DOHH2 (cell line): ENCODE results near the gene MRGPRF.

Source experiments
- H3F3A ChIP-seq: fragments of 200-600 bp; sonication (generic), shearing (Covaris generic); 2 replicates; pipeline ENCODE4 v1.6.0; 2016; ENCODE audit warnings: antibody characterized with exemption, mild to moderate bottlenecking; ENCODE audit not compliant: control insufficient read depth, insufficient read depth
- H3K27ac ChIP-seq: fragments of 200-600 bp; sonication (generic); 2 replicates; pipeline ENCODE4 v1.5.1; 2014; ENCODE audit warnings: low read depth, mild to moderate bottlenecking, low read length, moderate library complexity
- H3K27me3 ChIP-seq: fragments of 200-600 bp; sonication (generic); 2 replicates; pipeline ENCODE4 v1.6.1; 2014; ENCODE audit warnings: mild to moderate bottlenecking, low read length, mixed read lengths; ENCODE audit not compliant: control insufficient read depth
- H3K36me3 ChIP-seq: fragments of 200-600 bp; sonication (generic); 2 replicates; pipeline ENCODE4 v1.6.1; 2014; ENCODE audit warnings: mild to moderate bottlenecking, low read length, moderate library complexity, mixed read lengths; ENCODE audit not compliant: control insufficient read depth
- H3K4me1 ChIP-seq: fragments of 200-600 bp; sonication (generic); 2 replicates; pipeline ENCODE4 v1.6.1; 2014; ENCODE audit warnings: mild to moderate bottlenecking, low read length, mixed read lengths; ENCODE audit not compliant: control insufficient read depth
- H3K4me2 ChIP-seq: fragments of 200-600 bp; sonication (generic); 2 replicates; pipeline ENCODE4 v1.6.0; 2014; ENCODE audit warnings: mild to moderate bottlenecking, low read length, moderate library complexity
- H3K4me3 ChIP-seq: fragments of 200-600 bp; sonication (generic); 2 replicates; pipeline ENCODE4 v1.5.1; 2014; ENCODE audit warnings: mild to moderate bottlenecking, low read length, mixed read lengths
- H3K79me2 ChIP-seq: fragments of 200-600 bp; sonication (generic); 2 replicates; pipeline ENCODE4 v1.6.1; 2014; ENCODE audit warnings: mild to moderate bottlenecking, low read length, mixed read lengths; ENCODE audit not compliant: control insufficient read depth
- H3K9me2 ChIP-seq: fragments of 200-600 bp; sonication (generic); replicated peaks from 2 replicates; pipeline ENCODE4 v1.6.1; 2014; ENCODE audit warnings: mild to moderate bottlenecking, low read length, mixed read lengths; ENCODE audit not compliant: control insufficient read depth
- H3K9me3 ChIP-seq: fragments of 200-600 bp; sonication (generic); 2 replicates; pipeline ENCODE4 v1.6.1; 2014; ENCODE audit warnings: antibody characterized with exemption, low read length, mixed read lengths; ENCODE audit not compliant: control insufficient read depth, insufficient read depth
- H4K20me1 ChIP-seq: fragments of 200-600 bp; sonication (generic); 2 replicates; pipeline ENCODE4 v1.6.0; 2014; ENCODE audit warnings: low read depth, mild to moderate bottlenecking, antibody characterized with exemption, low read length, moderate library complexity; ENCODE audit not compliant: control insufficient read depth, insufficient read depth
- EZH2phosphoT487 ChIP-seq: fragments of 200-600 bp; sonication (generic); IDR thresholded peaks from 2 replicates; pipeline ENCODE4 v1.6.1; 2017; ENCODE audit warnings: borderline replicate concordance, mild to moderate bottlenecking, antibody characterized with exemption, low read length, moderate library complexity, mixed read lengths
- TF ChIP-seq, protein P1 (sequence below): fragments of 200-600 bp; sonication (generic); IDR thresholded peaks from one replicate; pipeline ENCODE4 v1.5.1; 2014; ENCODE audit warnings: antibody characterized with exemption, mild to moderate bottlenecking, low read depth, low read length; ENCODE audit not compliant: poor library complexity, severe bottlenecking

MRGPRF gene

DNA sequence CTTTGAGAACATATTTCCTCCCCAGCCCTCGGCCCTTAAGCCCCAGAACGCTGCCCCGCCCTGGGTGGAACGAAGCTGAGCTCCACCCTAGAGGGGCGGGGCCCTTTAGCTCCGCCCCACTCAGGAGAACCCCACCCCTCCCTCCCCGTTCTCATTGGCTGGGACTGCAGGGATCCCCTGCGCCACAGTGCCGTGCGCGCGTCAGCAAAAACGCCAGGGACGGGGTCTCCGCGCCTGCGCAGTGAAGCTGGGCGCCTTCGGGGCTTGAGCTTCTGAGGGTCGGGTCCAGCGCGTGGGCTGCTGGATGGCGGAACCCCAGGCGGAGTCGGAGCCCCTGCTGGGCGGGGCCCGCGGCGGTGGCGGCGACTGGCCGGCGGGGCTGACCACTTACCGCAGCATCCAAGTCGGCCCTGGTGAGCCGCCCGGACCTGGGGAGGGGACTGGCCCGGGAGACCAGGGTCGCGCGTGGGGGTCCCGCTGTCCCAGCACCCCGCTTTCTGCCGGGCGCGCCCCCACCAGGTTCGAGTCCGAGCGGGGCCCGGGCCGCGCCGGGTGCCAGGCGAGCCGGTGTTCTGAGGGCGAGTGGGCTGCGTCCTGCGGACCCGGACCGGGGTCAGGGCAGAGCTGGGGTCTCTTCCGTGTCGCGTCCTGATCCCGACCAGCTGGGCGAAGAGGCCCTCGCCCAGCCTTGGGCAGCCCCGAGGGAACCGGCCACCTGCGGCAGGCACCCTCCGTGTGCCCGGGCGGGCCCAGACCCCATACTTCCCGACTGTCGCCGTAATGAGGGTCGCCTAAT is 35.8 kb upstream of the MRGPRF start, which contains the start of gene TPCN2:
Gene TPCN2 (plus strand): TSS at position 239 of the 796 bp plus-strand sequence. CDS start 66 bp downstream, at position 305.
- Histone ChIP-seq H3K9me3 (no peaks in the 10 kb centered on the region), H3K36me3 (peaks cover 6% of the 10 kb centered on the region; the same call in 1 of the 2 replicates), H3K4me1 (peaks cover 62% of the 10 kb centered on the region), H4K20me1 (no peaks in the 10 kb centered on the region), H3K4me3 (peak within 1 kb of the TSS; percentile 73), H3K4me2 (peak within 1 kb of the TSS; percentile 83), H3F3A (peaks cover 5% of the 10 kb centered on the region; the same call in 1 of the 2 replicates), H3K79me2 (peaks cover 50% of the 10 kb centered on the region), H3K27me3 (no peaks in the 10 kb centered on the region), H3K9me2 (no peaks in the 10 kb centered on the region), H3K27ac (peak within 1 kb of the TSS; percentile 27)
- TF ChIP-seq EZH2phosphoT487, result no peak
- TF ChIP-seq, protein P1, sequence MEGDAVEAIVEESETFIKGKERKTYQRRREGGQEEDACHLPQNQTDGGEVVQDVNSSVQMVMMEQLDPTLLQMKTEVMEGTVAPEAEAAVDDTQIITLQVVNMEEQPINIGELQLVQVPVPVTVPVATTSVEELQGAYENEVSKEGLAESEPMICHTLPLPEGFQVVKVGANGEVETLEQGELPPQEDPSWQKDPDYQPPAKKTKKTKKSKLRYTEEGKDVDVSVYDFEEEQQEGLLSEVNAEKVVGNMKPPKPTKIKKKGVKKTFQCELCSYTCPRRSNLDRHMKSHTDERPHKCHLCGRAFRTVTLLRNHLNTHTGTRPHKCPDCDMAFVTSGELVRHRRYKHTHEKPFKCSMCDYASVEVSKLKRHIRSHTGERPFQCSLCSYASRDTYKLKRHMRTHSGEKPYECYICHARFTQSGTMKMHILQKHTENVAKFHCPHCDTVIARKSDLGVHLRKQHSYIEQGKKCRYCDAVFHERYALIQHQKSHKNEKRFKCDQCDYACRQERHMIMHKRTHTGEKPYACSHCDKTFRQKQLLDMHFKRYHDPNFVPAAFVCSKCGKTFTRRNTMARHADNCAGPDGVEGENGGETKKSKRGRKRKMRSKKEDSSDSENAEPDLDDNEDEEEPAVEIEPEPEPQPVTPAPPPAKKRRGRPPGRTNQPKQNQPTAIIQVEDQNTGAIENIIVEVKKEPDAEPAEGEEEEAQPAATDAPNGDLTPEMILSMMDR, result no peak

DNA sequence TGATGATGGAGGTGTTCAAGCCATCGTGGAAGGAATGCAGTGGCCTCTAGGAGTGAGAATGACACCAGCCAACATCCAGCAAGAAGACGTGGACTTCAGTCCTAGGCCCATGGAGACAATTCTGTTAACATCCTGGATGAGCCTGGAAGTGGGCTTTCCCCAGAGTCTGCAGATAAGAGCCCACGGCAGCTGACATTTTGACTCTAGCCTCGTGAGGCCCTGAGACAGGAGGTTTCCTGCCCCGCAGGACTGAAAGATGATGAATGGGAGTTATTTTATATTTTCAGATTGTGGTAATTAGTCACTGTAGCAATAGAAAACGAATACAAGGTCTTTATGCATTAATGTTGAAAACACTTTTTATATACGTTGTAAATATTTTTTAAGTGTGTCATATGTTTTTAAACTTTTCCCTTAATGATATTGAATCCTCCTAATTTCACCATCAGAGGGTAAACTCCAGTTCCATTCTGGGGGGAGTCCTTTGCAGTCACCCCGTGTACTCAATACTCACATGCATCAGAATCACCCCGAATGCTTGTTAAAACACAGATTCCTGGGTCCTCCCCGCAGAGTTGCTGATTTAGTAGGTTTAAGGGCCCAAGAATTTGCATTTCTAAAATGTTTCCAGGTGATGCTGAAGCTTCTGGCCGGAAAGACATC is 35.1 kb upstream of the MRGPRF start:
- H3K27me3 ChIP-seq, result no peaks in the 10 kb centered on the region
- TF ChIP-seq EZH2phosphoT487, result no peak
- H3K9me2 ChIP-seq, result no peaks in the 10 kb centered on the region
- H3K4me2 ChIP-seq, result peak overlapping the region; percentile 83
- peaks cover 5% of the 10 kb centered on the region; the same call in 1 of the 2 replicates for H3F3A ChIP-seq
- H3K36me3 ChIP-seq, result peaks cover 4% of the 10 kb centered on the region; the same call in 1 of the 2 replicates
- H3K9me3 ChIP-seq, result no peaks in the 10 kb centered on the region
- H3K4me3 ChIP-seq, result peak overlapping the region; percentile 57
- peaks cover 54% of the 10 kb centered on the region for H3K4me1 ChIP-seq
- H3K27ac ChIP-seq, result peak overlapping the region; percentile 13; the same call in 1 of the 2 replicates
- H4K20me1 ChIP-seq, result no peaks in the 10 kb centered on the region
- peaks cover 43% of the 10 kb centered on the region for H3K79me2 ChIP-seq

DNA sequence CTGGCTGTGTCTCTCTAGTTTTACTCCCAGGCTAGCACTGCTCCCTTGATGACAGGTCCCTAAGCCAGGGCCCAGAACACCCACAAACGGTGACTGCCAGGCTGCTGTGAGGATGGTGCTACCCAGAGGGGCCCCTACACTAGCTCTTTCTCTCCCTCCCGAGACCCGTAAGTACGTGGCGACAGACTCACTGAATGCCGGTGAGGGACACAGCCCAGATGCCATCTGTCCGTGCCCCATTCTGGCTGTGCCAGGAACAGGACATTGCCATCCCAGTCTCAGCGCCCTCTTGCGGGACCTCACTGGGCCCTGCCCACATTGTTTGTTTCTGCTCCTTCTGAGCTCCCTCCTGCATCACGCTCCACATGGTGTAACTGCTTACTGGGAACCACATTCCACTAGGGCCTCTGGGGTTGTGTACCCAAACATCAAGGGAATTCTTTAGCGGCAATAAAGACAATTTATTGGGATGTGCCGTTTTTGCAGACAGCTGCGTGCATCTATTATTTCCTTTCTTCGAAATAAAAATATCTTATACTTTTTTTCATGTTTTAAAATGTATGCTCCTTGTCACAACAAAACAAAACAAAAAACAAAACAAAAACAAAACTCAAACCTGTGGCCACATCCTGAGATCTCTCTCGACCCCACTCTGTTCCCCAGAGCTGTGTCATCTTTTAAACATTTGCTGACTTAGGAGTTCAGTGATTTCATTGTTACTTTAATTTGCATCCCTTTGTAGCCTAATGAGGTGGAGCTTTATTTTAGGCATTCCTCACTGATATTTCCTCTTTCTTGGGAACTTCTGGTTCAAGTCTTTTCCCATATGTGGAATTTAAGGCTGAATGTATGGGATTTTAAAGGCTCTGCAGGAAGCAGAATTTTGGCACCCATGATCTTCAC is 31.3 kb upstream of the MRGPRF start:
- Histone ChIP-seq H3K4me1 (peaks cover 19% of the 10 kb centered on the region), H3K27me3 (no peaks in the 10 kb centered on the region), H3K9me3 (no peaks in the 10 kb centered on the region), H3K79me2 (peaks cover 6% of the 10 kb centered on the region), H3K9me2 (no peaks in the 10 kb centered on the region), H3K4me2 (no peak overlapping the region), H3K4me3 (no peak overlapping the region), H3F3A (no peaks in the 10 kb centered on the region; the same call in 1 of the 2 replicates), H3K27ac (no peak overlapping the region), H3K36me3 (no peaks in the 10 kb centered on the region), H4K20me1 (no peaks in the 10 kb centered on the region)
- no peak for TF ChIP-seq EZH2phosphoT487
- TF ChIP-seq, protein P1, result peak; percentile 75
